Type B pancreatic cell (in vitro differentiated cells): ENCODE data around the gene DYRK1B. TPM values are rescaled to one million over a fixed set of nuclear protein-coding genes. Genes with fewer than 3 reads are reported as not detected.
A peak's percentile ranks its signal among the peaks of the same experiment; 100 is the strongest.

Experiments used
- DNase-seq: peaks from one replicate; pipeline ENCODE4 v3.0.0; 2021; ENCODE audit warnings: mixed read lengths; ENCODE audit not compliant: unreplicated experiment; ENCODE audit errors: extremely low spot score
- H3K27ac Mint-ChIP-seq: 2 replicates; pipeline ENCODE4 v1.8.0; 2021; ENCODE audit warnings: mild to moderate bottlenecking, mixed read lengths
- H3K27me3 Mint-ChIP-seq: 2 replicates; pipeline ENCODE4 v1.8.0; 2021; ENCODE audit warnings: mixed read lengths
- H3K36me3 Mint-ChIP-seq: 2 replicates; pipeline ENCODE4 v1.8.0; 2021; ENCODE audit warnings: mixed read lengths
- H3K4me1 Mint-ChIP-seq: one replicate; pipeline ENCODE4 v1.8.0; 2021; ENCODE audit warnings: mixed read lengths; ENCODE audit not compliant: unreplicated experiment
- H3K4me3 Mint-ChIP-seq: 2 replicates; pipeline ENCODE4 v1.8.0; 2021; ENCODE audit warnings: mild to moderate bottlenecking, mixed read lengths
- H3K9me3 Mint-ChIP-seq: 2 replicates; pipeline ENCODE4 v1.8.0; 2021; ENCODE audit warnings: mixed read lengths
- CTCF ChIP-seq: fragments of 200-600 bp; sonication (generic); conservative IDR thresholded peaks from 2 replicates; pipeline ENCODE4 v1.5.0; 2021; ENCODE audit warnings: antibody characterized with exemption, mild to moderate bottlenecking
- total RNA-seq: library from RNA; stranded (reverse); gene quantifications from 2 replicates; pipeline ENCODE4 v1.2.1, GENCODE V29; 2021; ENCODE audit warnings: low replicate concordance

The DYRK1B gene
- total RNA-seq, 1 donor from 2014 or later: 49.3 TPM

- no peak overlapping the region for H3K27ac Mint-ChIP-seq
- no peak for TF ChIP-seq CTCF
- H3K4me1 Mint-ChIP-seq: peaks cover 6% of the 10 kb centered on the region
- no peaks in the 10 kb centered on the region for H3K27me3 Mint-ChIP-seq
- no peaks in the 10 kb centered on the region for H3K9me3 Mint-ChIP-seq
- no peak for DNase-seq
- H3K36me3 Mint-ChIP-seq: no peaks in the 10 kb centered on the region
- H3K4me3 Mint-ChIP-seq: no peak overlapping the region
These were observed 34.0 kb upstream of the DYRK1B start for GRCh38 chr19:39867952-39868351.

GRCh38 chr19:39867133-39867532, 33.2 kb upstream of the DYRK1B start:
- no peaks in the 10 kb centered on the region for H3K9me3 Mint-ChIP-seq
- TF ChIP-seq CTCF: no peak

GRCh38 chr19:39865953-39866352, 32.0 kb upstream of the DYRK1B start:
- Mint-ChIP-seq H3K36me3 (no peaks in the 10 kb centered on the region), H3K4me1 (peaks cover 6% of the 10 kb centered on the region), H3K9me3 (no peaks in the 10 kb centered on the region), H3K4me3 (no peak overlapping the region), H3K27me3 (no peaks in the 10 kb centered on the region), H3K27ac (no peak overlapping the region)
- DNase-seq: no peak
- TF ChIP-seq CTCF: no peak

More at GRCh38 chr19:39867133-39867532, 33.2 kb upstream of the DYRK1B start:
- H3K27ac Mint-ChIP-seq: no peak overlapping the region
- no peaks in the 10 kb centered on the region for H3K27me3 Mint-ChIP-seq
- no peak for DNase-seq
- peaks cover 6% of the 10 kb centered on the region for H3K4me1 Mint-ChIP-seq
- H3K4me3 Mint-ChIP-seq: no peak overlapping the region
- H3K36me3 Mint-ChIP-seq: no peaks in the 10 kb centered on the region

DNA sequence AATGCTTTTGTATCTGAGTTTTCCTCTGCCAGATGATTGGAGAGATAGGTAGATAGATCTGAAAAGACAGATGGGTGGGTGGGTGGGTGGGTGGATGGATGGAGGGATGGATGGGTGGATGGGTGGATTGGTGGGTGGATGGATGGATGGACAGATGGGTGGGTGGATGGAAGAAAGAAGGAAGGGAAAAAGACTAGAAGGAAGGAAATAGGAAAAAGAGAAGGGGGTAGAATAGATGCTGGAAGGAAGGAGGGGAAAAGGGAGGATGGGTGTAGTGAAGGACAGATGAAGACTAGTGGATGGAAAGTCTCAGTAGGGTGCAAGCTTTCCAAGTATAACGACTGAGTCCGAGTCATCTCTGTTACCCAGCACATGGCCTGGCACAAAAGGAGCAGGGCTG, 31.2 kb upstream of the DYRK1B start:
- no peak overlapping the region for H3K27ac Mint-ChIP-seq
- no peak overlapping the region for H3K4me3 Mint-ChIP-seq
- H3K27me3 Mint-ChIP-seq: no peaks in the 10 kb centered on the region
- no peaks in the 10 kb centered on the region for H3K36me3 Mint-ChIP-seq
- no peak for TF ChIP-seq CTCF
- no peaks in the 10 kb centered on the region for H3K9me3 Mint-ChIP-seq
- peaks cover 4% of the 10 kb centered on the region for H3K4me1 Mint-ChIP-seq
- DNase-seq: no peak

- H3K36me3 Mint-ChIP-seq: no peaks in the 10 kb centered on the region
- no peaks in the 10 kb centered on the region for H3K27me3 Mint-ChIP-seq
- H3K4me1 Mint-ChIP-seq: no peaks in the 10 kb centered on the region
- H3K27ac Mint-ChIP-seq: no peak overlapping the region
- no peak for TF ChIP-seq CTCF
- DNase-seq: no peak
- H3K4me3 Mint-ChIP-seq: no peak overlapping the region
- no peaks in the 10 kb centered on the region for H3K9me3 Mint-ChIP-seq
These were observed 30.2 kb upstream of the DYRK1B start for GRCh38 chr19:39864118-39864517.

GRCh38 chr19:39858541-39858940, 24.6 kb upstream of the DYRK1B start:
- H3K9me3 Mint-ChIP-seq: peaks cover 5% of the 10 kb centered on the region
- H3K36me3 Mint-ChIP-seq: peaks cover 3% of the 10 kb centered on the region
- H3K4me3 Mint-ChIP-seq: peak overlapping the region; percentile 71
- TF ChIP-seq CTCF: no peak
- no peaks in the 10 kb centered on the region for H3K27me3 Mint-ChIP-seq
- no peaks in the 10 kb centered on the region for H3K4me1 Mint-ChIP-seq
- DNase-seq: no peak
- no peak overlapping the region for H3K27ac Mint-ChIP-seq
